ENCODE measurements around the gene SYT13.

DNA sequence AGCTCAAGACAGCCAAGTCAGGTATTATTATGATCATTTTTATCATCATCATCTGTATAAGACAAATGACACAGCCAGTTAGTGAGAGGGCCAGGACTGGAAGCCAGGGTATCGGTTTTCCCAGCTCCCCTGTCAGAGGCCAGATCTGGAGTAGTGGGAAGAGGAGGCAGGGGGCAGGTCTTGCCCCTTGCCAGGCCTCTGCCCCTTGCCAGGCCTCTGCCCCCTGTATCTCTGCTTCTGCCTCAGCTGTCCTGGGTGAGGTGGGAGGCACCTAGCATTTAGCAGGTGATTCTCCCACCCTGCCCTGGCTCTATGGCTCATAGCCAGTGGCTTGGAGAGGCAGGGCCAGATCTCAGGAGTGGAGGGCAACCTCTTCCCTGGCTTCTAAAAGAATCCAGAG lies 72.4 kb downstream of the SYT13 start:
- TF ChIP-seq GATA3 (IDR thresholded peaks at IDR 0.05; ENCODE audit: low read depth, low read length) (no peak), GATA2 (IDR thresholded peaks at IDR 0.05; ENCODE audit: low read depth, low read length) (no peak)

Data from SH-SY5Y (cell line).